GM23338 (cell line): ENCODE measurements around the gene PHLDB1. TPM values are rescaled to one million over a fixed set of nuclear protein-coding genes. Genes with fewer than 3 reads are reported as not detected.

Source experiments
- ATAC-seq: fragments of 200-7000 bp; cut with Tn5 transposase; 3 replicates; pipeline ENCODE4 v1.9.1; 2020
- DNase-seq: peaks from one replicate; pipeline ENCODE4 v3.0.0-alpha.2; 2015; ENCODE audit warnings: low spot score
- H2AFZ ChIP-seq: fragments of 200-600 bp; sonication (generic); 2 replicates; pipeline ENCODE4 v1.8.0; 2016; ENCODE audit warnings: antibody characterized with exemption, mild to moderate bottlenecking, moderate library complexity
- H3F3A ChIP-seq: fragments of 200-600 bp; sonication (generic); replicated peaks from 2 replicates; pipeline ENCODE4 v1.8.0; 2017; ENCODE audit warnings: antibody characterized with exemption, mixed run types, low read depth
- H3K27ac ChIP-seq: fragments of 200-600 bp; sonication (generic); 2 replicates; pipeline ENCODE4 v1.6.1; 2016; ENCODE audit warnings: low read depth
- H3K27me3 ChIP-seq: fragments of 200-600 bp; sonication (generic); 2 replicates; pipeline ENCODE4 v1.8.0; 2016; ENCODE audit warnings: mild to moderate bottlenecking, mixed run types, moderate library complexity; ENCODE audit not compliant: insufficient read depth
- H3K36me3 ChIP-seq: fragments of 200-600 bp; sonication (generic); 2 replicates; pipeline ENCODE4 v1.8.0; 2016; ENCODE audit warnings: mild to moderate bottlenecking; ENCODE audit not compliant: insufficient read depth
- H3K4me1 ChIP-seq: fragments of 200-600 bp; sonication (generic); 2 replicates; pipeline ENCODE4 v1.8.0; 2016; ENCODE audit warnings: mild to moderate bottlenecking, moderate library complexity; ENCODE audit not compliant: insufficient read depth
- H3K4me2 ChIP-seq: fragments of 200-600 bp; sonication (generic); 2 replicates; pipeline ENCODE4 v1.7.1; 2017; ENCODE audit warnings: mixed run types
- H3K4me3 ChIP-seq: fragments of 200-600 bp; sonication (generic); 2 replicates; pipeline ENCODE4 v1.6.1; 2016; ENCODE audit warnings: mixed run types
- H3K79me2 ChIP-seq: fragments of 200-600 bp; sonication (generic); replicated peaks from 2 replicates; pipeline ENCODE4 v1.8.0; 2017; ENCODE audit warnings: mild to moderate bottlenecking; ENCODE audit not compliant: insufficient read depth
- H3K9me2 ChIP-seq: fragments of 200-600 bp; sonication (generic); 2 replicates; pipeline ENCODE4 v1.8.0; 2017; ENCODE audit not compliant: insufficient read depth
- H4K20me1 ChIP-seq: fragments of 200-600 bp; sonication (generic); replicated peaks from 2 replicates; pipeline ENCODE4 v1.8.0; 2017; ENCODE audit warnings: mild to moderate bottlenecking; ENCODE audit not compliant: insufficient read depth
- H3K27ac Mint-ChIP-seq: 2 replicates; pipeline ENCODE4 v1.8.0; 2020; ENCODE audit warnings: inconsistent platforms, mild to moderate bottlenecking, moderate library complexity, mixed read lengths
- H3K27me3 Mint-ChIP-seq: 3 replicates; pipeline ENCODE4 v1.8.0; 2022; ENCODE audit warnings: low read depth, mild to moderate bottlenecking, moderate library complexity, mixed read lengths, inconsistent platforms; ENCODE audit not compliant: insufficient read depth, poor library complexity
- H3K36me3 Mint-ChIP-seq: 3 replicates; pipeline ENCODE4 v1.8.0; 2021; ENCODE audit warnings: low read depth, mild to moderate bottlenecking, inconsistent platforms, moderate library complexity, mixed read lengths
- H3K4me1 Mint-ChIP-seq: 3 replicates; pipeline ENCODE4 v1.8.0; 2020; ENCODE audit warnings: mild to moderate bottlenecking, inconsistent platforms, mixed read lengths
- H3K4me3 Mint-ChIP-seq: 3 replicates; pipeline ENCODE4 v1.8.0; 2021; ENCODE audit warnings: moderate library complexity, mild to moderate bottlenecking, inconsistent platforms, mixed read lengths
- H3K9me3 Mint-ChIP-seq: 3 replicates; pipeline ENCODE4 v1.8.0; 2020; ENCODE audit warnings: moderate library complexity, mild to moderate bottlenecking, inconsistent platforms, mixed read lengths
- CREB1 ChIP-seq: fragments of 250-450 bp; sonication (Bioruptor Pico); IDR thresholded peaks from 2 replicates; pipeline ENCODE4 v1.5.0; 2020; ENCODE audit warnings: low read depth, mild to moderate bottlenecking, moderate library complexity
- EZH2 ChIP-seq: fragments of 200-600 bp; sonication (generic); IDR thresholded peaks from one replicate; pipeline ENCODE4 v1.8.0; 2017; ENCODE audit warnings: antibody characterized with exemption, mild to moderate bottlenecking, low read depth; ENCODE audit not compliant: unreplicated experiment
- EZH2phosphoT487 ChIP-seq: fragments of 200-600 bp; sonication (generic); IDR thresholded peaks from one replicate; pipeline ENCODE4 v1.8.1; 2018; ENCODE audit warnings: antibody characterized with exemption; ENCODE audit not compliant: unreplicated experiment
- JUNB ChIP-seq: IDR thresholded peaks from one replicate; pipeline ENCODE4 v1.6.1; 2016; ENCODE audit warnings: antibody characterized with exemption; ENCODE audit not compliant: unreplicated experiment
- NANOG ChIP-seq: IDR thresholded peaks from 2 replicates; pipeline ENCODE4 v1.6.1; 2016; ENCODE audit warnings: antibody characterized with exemption, borderline replicate concordance
- POLR2AphosphoS5 ChIP-seq: IDR thresholded peaks from 2 replicates; pipeline ENCODE4 v1.6.1; 2016; ENCODE audit warnings: antibody characterized with exemption, low read depth
- STAT1 ChIP-seq: IDR thresholded peaks from one replicate; pipeline ENCODE4 v1.6.1; 2016; ENCODE audit warnings: antibody characterized with exemption; ENCODE audit not compliant: unreplicated experiment
- ZNF114 ChIP-seq: fragments of 250-450 bp; sonication (Bioruptor Pico); IDR thresholded peaks from 2 replicates; pipeline ENCODE4 v1.5.0; 2020; ENCODE audit warnings: mild to moderate bottlenecking, moderate library complexity
- ZNF331 ChIP-seq: fragments of 250-450 bp; sonication (Bioruptor Pico); IDR thresholded peaks from 2 replicates; pipeline ENCODE4 v1.5.0; 2020; ENCODE audit warnings: low read depth, mild to moderate bottlenecking, moderate library complexity
- polyA plus RNA-seq: library from polyadenylated mRNA; unstranded; fragments of >200 nt; fragmentation: Nextera tagmentation; extraction: Ambion mirVana; gene quantifications from 2 replicates; pipeline ENCODE4 v1.2.1, GENCODE V29; 2016
- total RNA-seq: library from RNA; depleted of rRNA; stranded (reverse); fragments of >200 nt; shearing (Covaris generic); gene quantifications from 2 replicates; pipeline ENCODE4 v1.2.3, GENCODE V29; 2014
- TF ChIP-seq, protein P1 (sequence below): IDR thresholded peaks from one replicate; pipeline ENCODE4 v1.6.1; 2018; ENCODE audit warnings: antibody characterized with exemption; ENCODE audit not compliant: unreplicated experiment
- TF ChIP-seq, protein P2 (sequence below): IDR thresholded peaks from 2 replicates; pipeline ENCODE4 v1.6.1; 2016; ENCODE audit warnings: antibody characterized with exemption
- TF ChIP-seq, protein P3 (sequence below), 2 experiments: fragments of 200-600 bp in 1 of 2; sonication (generic) in 1 of 2; conservative IDR thresholded peaks; 2 replicates each; pipeline versions ENCODE4 v1.5.1 to v1.6.1; 2016 to 2017; ENCODE audit warnings: antibody characterized with exemption in 2 of 2, low read depth in 2 of 2, mild to moderate bottlenecking in 2 of 2, moderate library complexity in 1 of 2
- TF ChIP-seq, protein P4 (sequence below): fragments of 250-450 bp; sonication (Bioruptor Pico); IDR thresholded peaks from 2 replicates; pipeline ENCODE4 v1.5.0; 2020; ENCODE audit warnings: mild to moderate bottlenecking, moderate library complexity

The PHLDB1 gene
- total and polyA plus RNA-seq, 2 experiments from 2014 or later, result 46.0 to 85.2 TPM

DNA sequence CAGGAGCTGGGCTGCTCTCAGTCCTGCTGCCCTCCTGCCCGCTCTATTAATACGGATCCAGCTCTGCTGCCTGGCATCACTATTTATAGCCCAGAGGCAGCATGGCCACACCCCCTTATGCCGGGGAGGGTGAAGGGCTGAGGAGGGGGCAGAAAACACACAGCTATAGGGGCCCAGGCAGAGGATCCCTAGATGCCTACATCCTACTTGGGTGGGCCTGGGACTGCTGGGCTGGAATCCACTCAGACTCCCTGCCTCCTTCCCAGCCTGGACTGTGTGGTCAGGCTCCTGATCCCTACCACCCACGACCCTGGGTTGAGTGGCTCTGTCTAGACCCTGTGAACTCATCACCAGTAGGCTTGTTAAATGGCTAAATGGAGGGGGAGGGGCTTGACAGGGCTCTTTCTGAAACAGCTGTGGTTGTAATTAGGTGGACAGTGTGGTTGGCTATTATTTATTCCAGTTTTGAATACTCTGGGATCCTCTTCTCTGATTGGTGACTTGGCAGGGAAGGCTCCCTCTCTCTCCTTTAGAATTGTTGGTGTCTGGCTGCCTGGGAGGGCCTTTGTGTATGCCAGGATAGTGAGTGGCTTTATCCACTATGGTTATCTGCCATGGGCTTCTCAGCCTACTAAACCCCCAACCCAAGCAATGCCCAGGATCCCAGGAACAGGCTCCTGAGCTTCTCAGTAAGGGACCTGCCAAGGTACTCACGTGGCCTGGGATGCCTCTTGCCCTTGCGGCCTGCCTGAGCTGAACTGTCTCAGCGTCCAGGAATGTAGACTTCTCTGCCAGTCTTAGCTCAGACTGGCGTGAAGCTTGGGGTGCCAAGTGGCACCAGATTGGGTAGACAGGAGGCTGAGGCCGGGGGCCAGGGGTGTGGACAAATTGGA lies 15.2 kb downstream of the PHLDB1 start:
- Histone ChIP-seq H3K4me2 (peak overlapping the region; percentile 95), H2AFZ (no peak overlapping the region), H3K9me2 (no peaks in the 10 kb centered on the region), H3K36me3 (0 out of 2 replicates have a peak, but pooled peaks cover 6% of the 10 kb centered on the region), H3K27ac (no peak overlapping the region), H3K4me1 (peaks cover 33% of the 10 kb centered on the region), H3K79me2 (peaks cover 29% of the 10 kb centered on the region), H3F3A (peaks cover 4% of the 10 kb centered on the region; the same call in 1 of the 2 replicates), H3K27me3 (no peaks in the 10 kb centered on the region), H3K4me3 (peak overlapping the region; percentile 92), H4K20me1 (peaks cover 4% of the 10 kb centered on the region)
- ATAC-seq, result peak; percentile 2
- Mint-ChIP-seq H3K27me3 (peaks cover 13% of the 10 kb centered on the region), H3K27ac (no peak overlapping the region), H3K4me1 (peaks cover 50% of the 10 kb centered on the region), H3K4me3 (peak overlapping the region; percentile 79), H3K36me3 (peaks cover 12% of the 10 kb centered on the region; the same call in 2 of the 3 replicates), H3K9me3 (no peaks in the 10 kb centered on the region; the same call in 2 of the 3 replicates)
- TF ChIP-seq, protein P1, sequence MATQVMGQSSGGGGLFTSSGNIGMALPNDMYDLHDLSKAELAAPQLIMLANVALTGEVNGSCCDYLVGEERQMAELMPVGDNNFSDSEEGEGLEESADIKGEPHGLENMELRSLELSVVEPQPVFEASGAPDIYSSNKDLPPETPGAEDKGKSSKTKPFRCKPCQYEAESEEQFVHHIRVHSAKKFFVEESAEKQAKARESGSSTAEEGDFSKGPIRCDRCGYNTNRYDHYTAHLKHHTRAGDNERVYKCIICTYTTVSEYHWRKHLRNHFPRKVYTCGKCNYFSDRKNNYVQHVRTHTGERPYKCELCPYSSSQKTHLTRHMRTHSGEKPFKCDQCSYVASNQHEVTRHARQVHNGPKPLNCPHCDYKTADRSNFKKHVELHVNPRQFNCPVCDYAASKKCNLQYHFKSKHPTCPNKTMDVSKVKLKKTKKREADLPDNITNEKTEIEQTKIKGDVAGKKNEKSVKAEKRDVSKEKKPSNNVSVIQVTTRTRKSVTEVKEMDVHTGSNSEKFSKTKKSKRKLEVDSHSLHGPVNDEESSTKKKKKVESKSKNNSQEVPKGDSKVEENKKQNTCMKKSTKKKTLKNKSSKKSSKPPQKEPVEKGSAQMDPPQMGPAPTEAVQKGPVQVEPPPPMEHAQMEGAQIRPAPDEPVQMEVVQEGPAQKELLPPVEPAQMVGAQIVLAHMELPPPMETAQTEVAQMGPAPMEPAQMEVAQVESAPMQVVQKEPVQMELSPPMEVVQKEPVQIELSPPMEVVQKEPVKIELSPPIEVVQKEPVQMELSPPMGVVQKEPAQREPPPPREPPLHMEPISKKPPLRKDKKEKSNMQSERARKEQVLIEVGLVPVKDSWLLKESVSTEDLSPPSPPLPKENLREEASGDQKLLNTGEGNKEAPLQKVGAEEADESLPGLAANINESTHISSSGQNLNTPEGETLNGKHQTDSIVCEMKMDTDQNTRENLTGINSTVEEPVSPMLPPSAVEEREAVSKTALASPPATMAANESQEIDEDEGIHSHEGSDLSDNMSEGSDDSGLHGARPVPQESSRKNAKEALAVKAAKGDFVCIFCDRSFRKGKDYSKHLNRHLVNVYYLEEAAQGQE, result no peak
- TF ChIP-seq JUNB (no peak), NANOG (no peak), EZH2 (no peak), POLR2AphosphoS5 (no peak), ZNF114 (CRISPR knock-in tag) (no peak), ZNF331 (no peak), EZH2phosphoT487 (no peak), CREB1 (CRISPR knock-in tag) (no peak), STAT1 (no peak)
- TF ChIP-seq, protein P2, sequence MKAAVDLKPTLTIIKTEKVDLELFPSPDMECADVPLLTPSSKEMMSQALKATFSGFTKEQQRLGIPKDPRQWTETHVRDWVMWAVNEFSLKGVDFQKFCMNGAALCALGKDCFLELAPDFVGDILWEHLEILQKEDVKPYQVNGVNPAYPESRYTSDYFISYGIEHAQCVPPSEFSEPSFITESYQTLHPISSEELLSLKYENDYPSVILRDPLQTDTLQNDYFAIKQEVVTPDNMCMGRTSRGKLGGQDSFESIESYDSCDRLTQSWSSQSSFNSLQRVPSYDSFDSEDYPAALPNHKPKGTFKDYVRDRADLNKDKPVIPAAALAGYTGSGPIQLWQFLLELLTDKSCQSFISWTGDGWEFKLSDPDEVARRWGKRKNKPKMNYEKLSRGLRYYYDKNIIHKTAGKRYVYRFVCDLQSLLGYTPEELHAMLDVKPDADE, result no peak
- TF ChIP-seq, protein P3, sequence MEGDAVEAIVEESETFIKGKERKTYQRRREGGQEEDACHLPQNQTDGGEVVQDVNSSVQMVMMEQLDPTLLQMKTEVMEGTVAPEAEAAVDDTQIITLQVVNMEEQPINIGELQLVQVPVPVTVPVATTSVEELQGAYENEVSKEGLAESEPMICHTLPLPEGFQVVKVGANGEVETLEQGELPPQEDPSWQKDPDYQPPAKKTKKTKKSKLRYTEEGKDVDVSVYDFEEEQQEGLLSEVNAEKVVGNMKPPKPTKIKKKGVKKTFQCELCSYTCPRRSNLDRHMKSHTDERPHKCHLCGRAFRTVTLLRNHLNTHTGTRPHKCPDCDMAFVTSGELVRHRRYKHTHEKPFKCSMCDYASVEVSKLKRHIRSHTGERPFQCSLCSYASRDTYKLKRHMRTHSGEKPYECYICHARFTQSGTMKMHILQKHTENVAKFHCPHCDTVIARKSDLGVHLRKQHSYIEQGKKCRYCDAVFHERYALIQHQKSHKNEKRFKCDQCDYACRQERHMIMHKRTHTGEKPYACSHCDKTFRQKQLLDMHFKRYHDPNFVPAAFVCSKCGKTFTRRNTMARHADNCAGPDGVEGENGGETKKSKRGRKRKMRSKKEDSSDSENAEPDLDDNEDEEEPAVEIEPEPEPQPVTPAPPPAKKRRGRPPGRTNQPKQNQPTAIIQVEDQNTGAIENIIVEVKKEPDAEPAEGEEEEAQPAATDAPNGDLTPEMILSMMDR (conservative IDR thresholded peaks at IDR 0.05; ENCODE audit: low read depth in 2 of 2), result no peak
- TF ChIP-seq, protein P4, sequence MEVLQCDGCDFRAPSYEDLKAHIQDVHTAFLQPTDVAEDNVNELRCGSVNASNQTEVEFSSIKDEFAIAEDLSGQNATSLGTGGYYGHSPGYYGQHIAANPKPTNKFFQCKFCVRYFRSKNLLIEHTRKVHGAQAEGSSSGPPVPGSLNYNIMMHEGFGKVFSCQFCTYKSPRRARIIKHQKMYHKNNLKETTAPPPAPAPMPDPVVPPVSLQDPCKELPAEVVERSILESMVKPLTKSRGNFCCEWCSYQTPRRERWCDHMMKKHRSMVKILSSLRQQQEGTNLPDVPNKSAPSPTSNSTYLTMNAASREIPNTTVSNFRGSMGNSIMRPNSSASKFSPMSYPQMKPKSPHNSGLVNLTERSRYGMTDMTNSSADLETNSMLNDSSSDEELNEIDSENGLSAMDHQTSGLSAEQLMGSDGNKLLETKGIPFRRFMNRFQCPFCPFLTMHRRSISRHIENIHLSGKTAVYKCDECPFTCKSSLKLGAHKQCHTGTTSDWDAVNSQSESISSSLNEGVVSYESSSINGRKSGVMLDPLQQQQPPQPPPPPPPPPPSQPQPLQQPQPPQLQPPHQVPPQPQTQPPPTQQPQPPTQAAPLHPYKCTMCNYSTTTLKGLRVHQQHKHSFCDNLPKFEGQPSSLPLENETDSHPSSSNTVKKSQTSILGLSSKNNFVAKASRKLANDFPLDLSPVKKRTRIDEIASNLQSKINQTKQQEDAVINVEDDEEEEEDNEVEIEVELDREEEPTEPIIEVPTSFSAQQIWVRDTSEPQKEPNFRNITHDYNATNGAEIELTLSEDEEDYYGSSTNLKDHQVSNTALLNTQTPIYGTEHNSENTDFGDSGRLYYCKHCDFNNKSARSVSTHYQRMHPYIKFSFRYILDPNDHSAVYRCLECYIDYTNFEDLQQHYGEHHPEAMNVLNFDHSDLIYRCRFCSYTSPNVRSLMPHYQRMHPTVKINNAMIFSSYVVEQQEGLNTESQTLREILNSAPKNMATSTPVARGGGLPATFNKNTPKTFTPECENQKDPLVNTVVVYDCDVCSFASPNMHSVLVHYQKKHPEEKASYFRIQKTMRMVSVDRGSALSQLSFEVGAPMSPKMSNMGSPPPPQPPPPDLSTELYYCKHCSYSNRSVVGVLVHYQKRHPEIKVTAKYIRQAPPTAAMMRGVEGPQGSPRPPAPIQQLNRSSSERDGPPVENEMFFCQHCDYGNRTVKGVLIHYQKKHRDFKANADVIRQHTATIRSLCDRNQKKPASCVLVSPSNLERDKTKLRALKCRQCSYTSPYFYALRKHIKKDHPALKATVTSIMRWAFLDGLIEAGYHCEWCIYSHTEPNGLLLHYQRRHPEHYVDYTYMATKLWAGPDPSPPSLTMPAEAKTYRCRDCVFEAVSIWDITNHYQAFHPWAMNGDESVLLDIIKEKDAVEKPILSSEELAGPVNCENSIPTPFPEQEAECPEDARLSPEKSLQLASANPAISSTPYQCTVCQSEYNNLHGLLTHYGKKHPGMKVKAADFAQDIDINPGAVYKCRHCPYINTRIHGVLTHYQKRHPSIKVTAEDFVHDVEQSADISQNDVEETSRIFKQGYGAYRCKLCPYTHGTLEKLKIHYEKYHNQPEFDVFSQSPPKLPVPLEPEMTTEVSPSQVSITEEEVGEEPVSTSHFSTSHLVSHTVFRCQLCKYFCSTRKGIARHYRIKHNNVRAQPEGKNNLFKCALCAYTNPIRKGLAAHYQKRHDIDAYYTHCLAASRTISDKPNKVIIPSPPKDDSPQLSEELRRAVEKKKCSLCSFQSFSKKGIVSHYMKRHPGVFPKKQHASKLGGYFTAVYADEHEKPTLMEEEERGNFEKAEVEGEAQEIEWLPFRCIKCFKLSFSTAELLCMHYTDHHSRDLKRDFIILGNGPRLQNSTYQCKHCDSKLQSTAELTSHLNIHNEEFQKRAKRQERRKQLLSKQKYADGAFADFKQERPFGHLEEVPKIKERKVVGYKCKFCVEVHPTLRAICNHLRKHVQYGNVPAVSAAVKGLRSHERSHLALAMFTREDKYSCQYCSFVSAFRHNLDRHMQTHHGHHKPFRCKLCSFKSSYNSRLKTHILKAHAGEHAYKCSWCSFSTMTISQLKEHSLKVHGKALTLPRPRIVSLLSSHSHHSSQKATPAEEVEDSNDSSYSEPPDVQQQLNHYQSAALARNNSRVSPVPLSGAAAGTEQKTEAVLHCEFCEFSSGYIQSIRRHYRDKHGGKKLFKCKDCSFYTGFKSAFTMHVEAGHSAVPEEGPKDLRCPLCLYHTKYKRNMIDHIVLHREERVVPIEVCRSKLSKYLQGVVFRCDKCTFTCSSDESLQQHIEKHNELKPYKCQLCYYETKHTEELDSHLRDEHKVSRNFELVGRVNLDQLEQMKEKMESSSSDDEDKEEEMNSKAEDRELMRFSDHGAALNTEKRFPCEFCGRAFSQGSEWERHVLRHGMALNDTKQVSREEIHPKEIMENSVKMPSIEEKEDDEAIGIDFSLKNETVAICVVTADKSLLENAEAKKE, result no peak
- no peak for DNase-seq
